ENCODE data around the gene EN2. TPM values are rescaled to one million over a fixed set of nuclear protein-coding genes. Genes with fewer than 3 reads are reported as not detected.

Gene EN2
- total and polyA plus RNA-seq, 11 donors = 0.06 to 0.08 TPM; not detected in 9

GRCh38 chr7:155483868-155484325 is 26.0 kb downstream of the EN2 start:
- Histone ChIP-seq H3K36me3 (no peaks in the 10 kb centered on the region), H3K27me3 (peaks cover 4 to 87% (median 23%) of the 10 kb centered on the region in 9 donors), H3K9me3 (no peaks in the 10 kb centered on the region), H3K4me1 (peaks cover 0 to 4% (median 0%) of the 10 kb centered on the region in 12 donors), H3K4me3 (no peak overlapping the region), H3K27ac (no peak overlapping the region)
- ATAC-seq (peak in 3 of 4 donors; percentile 33 to 83 (median 60)), DNase-seq (peak in 2 of 5 donors; percentile 51 to 57)
- TF ChIP-seq POLR2A (IDR thresholded peaks at IDR 0.05) (no peak), CTCF (IDR thresholded peaks at IDR 0.05) (no peak)
- 53 to 66% (median 58%) methylated on average over 16 of the region's 16 CpGs for WGBS, 4 donors
- intact Hi-C loops (cut with DNase I) = no loop called here

- TF ChIP-seq CTCF (IDR thresholded peaks at IDR 0.05) (no peak), POLR2A (IDR thresholded peaks at IDR 0.05) (no peak)
- ATAC-seq = no peak
- H3K9me3 ChIP-seq = no peaks in the 10 kb centered on the region
- H3K36me3 ChIP-seq = no peaks in the 10 kb centered on the region
- no peak overlapping the region for H3K27ac ChIP-seq
- WGBS, 4 donors = 85 to 94% (median 90%) methylated on average over 16 to 23 of the region's 23 CpGs
- peaks cover 4 to 85% (median 23%) of the 10 kb centered on the region in 9 donors for H3K27me3 ChIP-seq
- intact Hi-C loops (cut with DNase I) = loop anchor here in 1 of 10 donors (5.0 kb wide), 1 partner anchor 47 kb away; no protein-coding TSS in a partner anchor
- peaks cover 0 to 4% (median 0%) of the 10 kb centered on the region in 12 donors for H3K4me1 ChIP-seq
- H3K4me3 ChIP-seq = no peak overlapping the region
- no peak for DNase-seq
Measured at GRCh38 chr7:155484483-155485399, 26.8 kb downstream of the EN2 start.

GRCh38 chr7:155486783-155487508 is 29.0 kb downstream of the EN2 start:
- WGBS, 4 donors = 84 to 89% (median 86%) methylated on average over 17 to 18 of the region's 18 CpGs
- H3K9me3 ChIP-seq = no peaks in the 10 kb centered on the region
- no peak for ATAC-seq
- peaks cover 0 to 25% (median 6%) of the 10 kb centered on the region in 12 donors for H3K4me1 ChIP-seq
- H3K27ac ChIP-seq = no peak overlapping the region
- H3K4me3 ChIP-seq = no peak overlapping the region
- TF ChIP-seq POLR2A (IDR thresholded peaks at IDR 0.05) = no peak
- no peak for TF ChIP-seq CTCF (IDR thresholded peaks at IDR 0.05)
- intact Hi-C loops (cut with DNase I) = loop anchor here in 1 of 10 donors (5.0 kb wide), 1 partner anchor 50 kb away; no protein-coding TSS in a partner anchor
- peaks cover 0 to 91% (median 31%) of the 10 kb centered on the region in 9 donors for H3K27me3 ChIP-seq
- DNase-seq = no peak
- no peaks in the 10 kb centered on the region for H3K36me3 ChIP-seq
